ENCODE data around the gene PODXL2. TPM values are rescaled to one million over a fixed set of nuclear protein-coding genes. Genes with fewer than 3 reads are reported as not detected.

PODXL2 gene
- total RNA-seq: 2.4 and 5.5 TPM in 2 replicates

GRCh38 chr3:127628788-127629466, at the start of gene PODXL2:
Gene PODXL2 (plus strand): TSS chr3:127629185. CDS start chr3:127629220, 35 bp downstream.

GRCh38 chr3:127590593-127591465, 38.2 kb upstream of the PODXL2 start, which contains the start of gene TPRA1:
Gene TPRA1 (minus strand): TSS chr3:127590733. CDS start chr3:127580146, 10,587 bp downstream.

GRCh38 chr3:127672429-127673190, 43.6 kb downstream of the PODXL2 start, which contains the start of gene ABTB1:
Gene ABTB1 (plus strand): TSS chr3:127672952. CDS start chr3:127673026, 74 bp downstream.

Other genes starting within 250 kb of the PODXL2 start
- gene TPRA1, start 38.5 kb upstream of the PODXL2 start, total RNA-seq: 37.1 and 38.4 TPM in 2 replicates
- gene MCM2, start 30.8 kb upstream of the PODXL2 start, total RNA-seq: 19.4 and 63.7 TPM in 2 replicates
- gene ABTB1, start 43.8 kb downstream of the PODXL2 start, total RNA-seq: 11.7 and 17.2 TPM in 2 replicates
- 33.5 and 42.6 TPM in 2 replicates for gene MGLL, start 193.3 kb downstream of the PODXL2 start, total RNA-seq

All from hair follicular keratinocyte (primary cell).